HCT116 (cell line): ENCODE data around the gene LRRN2. TPM values are rescaled to one million over a fixed set of nuclear protein-coding genes. Genes with fewer than 3 reads are reported as not detected.

Experiments
- ATAC-seq: fragments of 200-7000 bp; cut with Tn5 transposase; 2 replicates; pipeline ENCODE4 v1.9.1; 2020; ENCODE audit warnings: mild to moderate bottlenecking, moderate library complexity
- BruUV-seq: library from RNA; stranded (reverse); fragments of 400-500 nt; replicated peaks from 2 replicates; lab custom pipeline; 2021; lab: Mats Ljungman, UMichigan
- CTCF ChIA-PET: fragments of 300-600 bp; sonication (Branson Sonifier 250); formaldehyde crosslinking; loops from one replicate; lab custom pipeline; 2021; ENCODE audit warnings: antibody characterized with exemption; lab: Charles Lee
- POLR2A ChIA-PET: fragments of 300-600, 350-600 bp; sonication (Branson Sonifier 250); formaldehyde crosslinking; loops from one replicate; lab custom pipeline; 2021; ENCODE audit warnings: antibody characterized with exemption; lab: Charles Lee
- RAD21 ChIA-PET, 2 experiments: fragments of 300-600 bp; sonication (Branson Sonifier 250); formaldehyde crosslinking; loops; one replicate each; lab custom pipeline; 2023; ENCODE audit warnings: low total read pairs in 2 of 2; ENCODE audit not compliant: uncharacterized antibody in 2 of 2, unreplicated experiment in 2 of 2, low non-redundant PET in 1 of 2; lab: Charles Lee
- DNase-seq: peaks from one replicate; pipeline ENCODE4 v3.0.0-alpha.2; 2010; ENCODE audit warnings: low read depth, low spot score
- H2AFZ ChIP-seq: fragments of 200-600 bp; shearing (Covaris generic), sonication (generic); 2 replicates; pipeline ENCODE4 v1.6.1; 2017; ENCODE audit warnings: low read depth, mixed run types, mixed read lengths, antibody characterized with exemption, low read length; ENCODE audit not compliant: poor library complexity, severe bottlenecking
- H3K27ac ChIP-seq: 2 replicates; pipeline ENCODE4 v1.5.1; 2012; ENCODE audit warnings: low read depth, low read length
- H3K27me3 ChIP-seq: fragments of 200-600 bp; sonication (generic); 2 replicates; pipeline ENCODE4 v1.6.1; 2016; ENCODE audit warnings: mixed run types, low read length, mixed read lengths; ENCODE audit not compliant: insufficient read depth
- H3K36me3 ChIP-seq, 2 experiments: fragments of 200-500 bp in 1 of 2; fragments of 200-600 bp in 1 of 2; sonication (Bioruptor generic) in 1 of 2; sonication (generic) in 1 of 2; 2 replicates each; pipeline versions ENCODE4 v1.5.1 to v1.6.1; 2014 to 2016; ENCODE audit warnings: low read length in 2 of 2, inconsistent platforms in 1 of 2, mixed read lengths in 1 of 2, mixed run types in 1 of 2; ENCODE audit not compliant: insufficient read depth in 2 of 2, control insufficient read depth in 1 of 2
- H3K4me1 ChIP-seq, 2 experiments: fragments of 200-600 bp in 1 of 2; sonication (generic) in 1 of 2; 2 replicates each; pipeline versions ENCODE4 v1.5.1 to v1.6.1; 2012 to 2017; ENCODE audit warnings: low read length in 2 of 2, inconsistent platforms in 1 of 2, mild to moderate bottlenecking in 1 of 2, mixed read lengths in 1 of 2, mixed run types in 1 of 2, moderate library complexity in 1 of 2; ENCODE audit not compliant: insufficient read depth in 2 of 2, control insufficient read depth in 1 of 2
- H3K4me2 ChIP-seq: fragments of 200-600 bp; sonication (generic); 2 replicates; pipeline ENCODE4 v1.6.1; 2017; ENCODE audit warnings: mixed run types, low read length, mixed read lengths
- H3K4me3 ChIP-seq, 2 experiments: fragments of 200-600 bp in 1 of 2; sonication (generic) in 1 of 2; replicated peaks in 1 of 2; 2 replicates each; pipeline ENCODE4 v1.5.1; 2011 to 2016; ENCODE audit warnings: low read length in 2 of 2, control low read depth in 1 of 2, low read depth in 1 of 2, mild to moderate bottlenecking in 1 of 2, mixed read lengths in 1 of 2, mixed run types in 1 of 2
- H3K79me2 ChIP-seq: fragments of 200-600 bp; sonication (generic); 2 replicates; pipeline ENCODE4 v1.6.1; 2017; ENCODE audit warnings: mild to moderate bottlenecking, mixed run types, low read length, moderate library complexity, mixed read lengths; ENCODE audit not compliant: insufficient read depth
- H3K9ac ChIP-seq: fragments of 200-600 bp; sonication (generic); 2 replicates; pipeline ENCODE4 v1.6.1; 2016; ENCODE audit warnings: low read length, mixed read lengths
- H3K9me2 ChIP-seq: fragments of 200-600 bp; sonication (generic), shearing (Covaris generic); 2 replicates; pipeline ENCODE4 v1.6.1; 2017; ENCODE audit warnings: mixed run types, mild to moderate bottlenecking, moderate library complexity; ENCODE audit not compliant: insufficient read depth
- H3K9me3 ChIP-seq, 2 experiments: fragments of 200-500 bp in 1 of 2; fragments of 200-600 bp in 1 of 2; sonication (Bioruptor generic) in 1 of 2; sonication (generic) in 1 of 2; 2 replicates each; pipeline ENCODE4 v1.6.1; 2014 to 2017; ENCODE audit warnings: low read length in 2 of 2, mixed read lengths in 2 of 2, inconsistent platforms in 1 of 2, low read depth in 1 of 2, mild to moderate bottlenecking in 1 of 2, mixed run types in 1 of 2, moderate library complexity in 1 of 2; ENCODE audit not compliant: control insufficient read depth in 1 of 2, insufficient read depth in 1 of 2
- H4K20me1 ChIP-seq: fragments of 200-600 bp; sonication (generic), shearing (Covaris generic); 2 replicates; pipeline ENCODE4 v1.6.1; 2017; ENCODE audit warnings: mixed run types, mild to moderate bottlenecking, moderate library complexity; ENCODE audit not compliant: insufficient read depth
- ATF3 ChIP-seq: IDR thresholded peaks from 2 replicates; pipeline ENCODE4 v1.6.1; 2012
- CEBPB ChIP-seq: IDR thresholded peaks from 2 replicates; pipeline ENCODE4 v1.6.1; 2012; ENCODE audit warnings: low read depth
- CTCF ChIP-seq, 3 experiments: fragments of 200-600 bp in 1 of 3; sonication (generic) in 1 of 3; IDR thresholded peaks in 2 of 3; conservative IDR thresholded peaks in 1 of 3; 2 replicates each; pipeline ENCODE4 v1.5.1; 2012 to 2017; ENCODE audit warnings: low read depth in 2 of 3, low read length in 2 of 3, antibody characterized with exemption in 1 of 3, borderline replicate concordance in 1 of 3, control low read depth in 1 of 3, mild to moderate bottlenecking in 1 of 3, mixed read lengths in 1 of 3, mixed run types in 1 of 3, moderate library complexity in 1 of 3; ENCODE audit not compliant: insufficient read depth in 1 of 3
- EGR1 ChIP-seq: IDR thresholded peaks from 2 replicates; pipeline ENCODE4 v1.6.1; 2012; ENCODE audit warnings: low read depth
- ELF1 ChIP-seq: IDR thresholded peaks from 2 replicates; pipeline ENCODE4 v1.6.1; 2012; ENCODE audit warnings: low read depth, borderline replicate concordance
- FOSL1 ChIP-seq: IDR thresholded peaks from 2 replicates; pipeline ENCODE4 v1.6.1; 2012; ENCODE audit warnings: low read depth
- JUND ChIP-seq: IDR thresholded peaks from 2 replicates; pipeline ENCODE4 v1.6.1; 2012
- MAX ChIP-seq: IDR thresholded peaks from 2 replicates; pipeline ENCODE4 v1.6.1; 2012
- POLR2A ChIP-seq: IDR thresholded peaks from 2 replicates; pipeline ENCODE4 v1.7.0; 2011; ENCODE audit warnings: borderline replicate concordance; ENCODE audit not compliant: insufficient read depth, insufficient read length; ENCODE audit errors: extremely low read depth
- POLR2AphosphoS5 ChIP-seq: IDR thresholded peaks from 2 replicates; pipeline ENCODE4 v1.6.1; 2011; ENCODE audit warnings: mild to moderate bottlenecking, low read depth, low read length, moderate library complexity
- RAD21 ChIP-seq: IDR thresholded peaks from 2 replicates; pipeline ENCODE4 v1.6.1; 2012; ENCODE audit warnings: low read depth, mild to moderate bottlenecking
- REST ChIP-seq: IDR thresholded peaks from 2 replicates; pipeline ENCODE4 v1.6.1; 2012; ENCODE audit warnings: low read depth
- SIN3A ChIP-seq: IDR thresholded peaks from 2 replicates; pipeline ENCODE4 v1.6.1; 2012; ENCODE audit warnings: low read depth
- TCF7L2 ChIP-seq: IDR thresholded peaks from 2 replicates; pipeline ENCODE4 v1.7.0; 2011; ENCODE audit warnings: borderline replicate concordance, inconsistent platforms; ENCODE audit not compliant: insufficient read depth, insufficient read length; ENCODE audit errors: extremely low read depth
- ZBTB33 ChIP-seq: IDR thresholded peaks from 2 replicates; pipeline ENCODE4 v1.6.1; 2011; ENCODE audit warnings: mild to moderate bottlenecking, low read length, moderate library complexity; ENCODE audit not compliant: insufficient replicate concordance; ENCODE audit errors: extremely low read depth
- ZFX ChIP-seq: fragments of 450-650 bp; IDR thresholded peaks from 2 replicates; pipeline ENCODE4 v1.6.1; 2017
- ZNF274 ChIP-seq: fragments of 200-500 bp; sonication (Bioruptor generic); IDR thresholded peaks from 2 replicates; pipeline ENCODE4 v1.6.1; 2014; ENCODE audit warnings: mild to moderate bottlenecking, low read depth, low read length, inconsistent platforms
- intact Hi-C: fragments of 100-400 bp; cut with micrococcal nuclease; formaldehyde crosslinking; loops from 2 replicates; pipeline ENCODE4 v1.10.0; 2022
- total RNA-seq: library from RNA; stranded (reverse); gene quantifications from one replicate; pipeline ENCODE4 v1.2.1, GENCODE V29; 2021; ENCODE audit not compliant: unreplicated experiment

Gene LRRN2
- total RNA-seq, 1 experiment from 2014 or later, result 3.2 TPM

- no peak overlapping the region for H3K4me3 ChIP-seq
- H3K79me2 ChIP-seq, result no peaks in the 10 kb centered on the region
- no peak for TF ChIP-seq POLR2AphosphoS5
- TF ChIP-seq POLR2A, result no peak
- no peak for TF ChIP-seq CTCF (IDR thresholded peaks at IDR 0.05 in 2 of 3, conservative IDR thresholded peaks at IDR 0.05 in 1 of 3; ENCODE audit: borderline replicate concordance in 1 of 3, insufficient read depth in 1 of 3, low read depth in 2 of 3, low read length in 2 of 3)
- no peak for TF ChIP-seq ZFX
- TF ChIP-seq ZBTB33, result no peak
- no peak for TF ChIP-seq MAX
- TF ChIP-seq EGR1, result no peak
- TF ChIP-seq SIN3A, result no peak
- TF ChIP-seq TCF7L2, result no peak
- TF ChIP-seq JUND, result no peak
- no peak for TF ChIP-seq REST
- TF ChIP-seq CEBPB, result no peak
- TF ChIP-seq FOSL1, result no peak
- TF ChIP-seq ZNF274, result no peak
- no peak for TF ChIP-seq RAD21
- no peak for TF ChIP-seq ATF3
- TF ChIP-seq ELF1, result no peak
- H3K4me1 ChIP-seq, result peaks cover 13 to 17% of the 10 kb centered on the region in 2 experiments
- BruUV-seq, result no TSS peak
- ATAC-seq, result no peak
- no peak overlapping the region for H3K27ac ChIP-seq
- intact Hi-C loops, result no loop called here
- no peak overlapping the region for H3K4me2 ChIP-seq
- H3K36me3 ChIP-seq, result no peaks in the 10 kb centered on the region
- no peak for DNase-seq
- POLR2A ChIA-PET, result no interaction called here
- no peak overlapping the region for H2AFZ ChIP-seq
- no peaks in the 10 kb centered on the region for H3K9me2 ChIP-seq
- RAD21 ChIA-PET, result no interaction called here
- CTCF ChIA-PET, result interaction anchor here (1.2 to 2.4 kb wide), 2 partner anchors 189 kb away, joined by 3 to 12 read pairs; no protein-coding TSS in a partner anchor
- no peaks in the 10 kb centered on the region for H3K9me3 ChIP-seq
- H4K20me1 ChIP-seq, result no peaks in the 10 kb centered on the region
- H3K27me3 ChIP-seq, result peaks cover 4% of the 10 kb centered on the region; the same call in 1 of the 2 replicates
- no peak overlapping the region for H3K9ac ChIP-seq
Measured at GRCh38 chr1:204618148-204618760, 67.3 kb downstream of the LRRN2 start.
